GM21360 (cell line): ENCODE data around the gene OCRL.
"Not testable (repeated sequence)": the region's sequence is repeated elsewhere in the genome, so short reads cannot be mapped to it uniquely, and the experiment has no call there.

Experiments
- ATAC-seq: cut with Tn5 transposase; IDR thresholded peaks from one replicate; pipeline ENCODE4 v1.9.1; 2021; ENCODE audit warnings: mild to moderate bottlenecking, moderate library complexity; ENCODE audit not compliant: unreplicated experiment

OCRL gene

GRCh38 chrX:129534816-129535578 lies 5.1 kb upstream of the OCRL start:
- ATAC-seq: no peak

- ATAC-seq: peak; percentile 13
These were observed 694 bp downstream of the OCRL start for GRCh38 chrX:129540722-129541184.

DNA sequence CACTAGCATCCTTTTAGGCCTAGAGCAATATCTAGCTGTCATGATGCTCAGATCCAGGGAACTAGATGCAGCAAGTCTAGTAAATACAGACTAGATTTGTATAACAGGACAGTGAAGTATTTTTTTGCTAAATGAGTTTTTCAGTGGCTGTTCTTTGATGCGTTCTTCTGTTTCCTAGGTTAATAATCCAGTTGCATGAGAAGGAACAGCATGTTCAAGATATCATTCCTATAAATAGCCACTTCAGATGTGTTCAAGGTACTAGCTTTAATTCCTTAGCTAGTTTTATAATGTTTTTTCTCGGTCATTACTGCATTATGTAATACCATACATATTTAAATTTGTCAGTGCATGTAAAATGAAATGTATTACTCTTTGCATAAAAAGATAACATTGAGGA lies 4.7 kb downstream of the OCRL start:
- ATAC-seq: no peak

DNA sequence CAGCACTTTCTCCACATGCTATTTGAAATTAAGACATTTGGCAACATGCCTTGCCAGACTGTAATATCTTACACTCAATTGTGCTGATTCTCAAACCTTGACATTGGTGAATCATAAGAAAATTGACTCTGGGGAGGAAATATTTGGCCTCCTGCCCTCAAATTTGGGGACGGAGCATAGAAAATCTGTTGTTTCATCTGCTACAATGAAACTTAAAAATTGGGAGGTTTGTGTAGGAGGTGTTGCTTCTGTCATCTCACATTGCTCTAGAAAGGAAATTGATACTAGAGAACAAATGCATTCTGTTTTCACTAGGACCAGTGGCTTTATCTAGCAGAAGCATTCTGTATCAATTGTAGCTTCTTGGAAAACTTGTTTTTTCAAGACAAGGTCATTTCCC lies 5.3 kb downstream of the OCRL start:
- no peak for ATAC-seq

GRCh38 chrX:129549124-129549523 lies 9.1 kb downstream of the OCRL start:
- no peak for ATAC-seq

GRCh38 chrX:129553619-129554288 lies 13.7 kb downstream of the OCRL start:
- ATAC-seq: peak; percentile 96

DNA sequence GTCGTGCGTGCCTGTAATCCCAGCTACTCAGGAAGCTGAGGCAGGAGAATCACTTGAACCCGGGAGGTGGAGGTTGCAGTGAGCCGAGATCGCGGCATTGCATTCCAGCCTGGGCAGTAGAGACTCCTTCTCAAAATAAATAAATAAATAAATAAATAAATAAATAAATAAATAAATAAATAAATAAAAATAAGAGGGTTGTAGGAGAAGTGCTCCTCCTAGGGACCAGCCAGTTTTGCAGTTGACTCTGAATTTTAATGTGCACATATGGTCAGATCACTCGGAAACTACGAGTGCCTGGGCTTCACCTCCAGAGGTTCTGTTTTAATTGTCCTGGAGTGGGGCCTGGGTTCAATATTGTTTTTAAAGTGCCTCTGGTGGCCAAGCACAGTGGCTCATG lies 14.8 kb downstream of the OCRL start:
- not testable (repeated sequence) for ATAC-seq

DNA sequence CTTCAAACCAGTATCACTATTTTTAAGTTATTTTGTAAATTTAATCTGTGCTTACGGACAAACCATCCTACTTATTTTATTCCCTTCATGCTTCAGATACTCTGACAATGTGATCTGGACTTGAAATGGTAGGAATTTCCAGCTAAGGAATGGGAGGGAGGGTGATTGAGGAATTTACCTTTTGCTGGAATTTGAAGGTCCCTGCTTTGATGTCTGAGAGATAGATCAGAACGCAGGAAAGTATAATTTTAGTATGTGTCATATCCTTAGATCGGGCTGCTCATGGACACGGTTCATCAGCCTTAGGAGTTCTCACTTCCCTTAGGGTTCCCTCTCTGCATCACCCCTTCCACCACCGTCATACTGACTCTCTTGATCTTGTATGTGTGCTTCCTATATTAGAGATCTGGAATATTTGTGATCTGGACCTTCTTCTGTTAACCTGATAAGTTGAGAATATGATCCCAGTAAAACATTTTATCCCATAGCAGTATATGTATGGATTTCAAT lies 16.8 kb downstream of the OCRL start:
- ATAC-seq: no peak

GRCh38 chrX:129557844-129558480 lies 17.9 kb downstream of the OCRL start:
- ATAC-seq: no peak

GRCh38 chrX:129559783-129560182 lies 19.7 kb downstream of the OCRL start:
- ATAC-seq: no peak

DNA sequence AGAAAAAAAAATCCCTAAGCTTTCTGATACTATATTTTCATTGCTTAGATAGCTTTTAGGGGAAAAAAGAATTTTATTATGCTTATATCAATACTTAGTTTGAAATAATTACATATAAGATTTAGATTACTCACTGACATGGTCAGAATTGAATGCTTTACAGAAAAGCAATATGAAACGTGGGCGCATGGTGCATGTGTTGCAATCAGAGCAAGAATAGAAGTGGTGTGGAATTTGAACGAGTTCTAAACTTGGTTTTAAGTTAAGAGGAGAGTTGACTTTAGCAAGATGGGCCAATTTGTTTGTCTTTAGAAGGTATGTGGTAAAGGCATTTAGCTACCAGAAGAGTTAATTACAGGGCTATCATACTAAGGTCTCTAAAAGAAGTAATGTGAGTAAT lies 21.4 kb downstream of the OCRL start:
- ATAC-seq: no peak

DNA sequence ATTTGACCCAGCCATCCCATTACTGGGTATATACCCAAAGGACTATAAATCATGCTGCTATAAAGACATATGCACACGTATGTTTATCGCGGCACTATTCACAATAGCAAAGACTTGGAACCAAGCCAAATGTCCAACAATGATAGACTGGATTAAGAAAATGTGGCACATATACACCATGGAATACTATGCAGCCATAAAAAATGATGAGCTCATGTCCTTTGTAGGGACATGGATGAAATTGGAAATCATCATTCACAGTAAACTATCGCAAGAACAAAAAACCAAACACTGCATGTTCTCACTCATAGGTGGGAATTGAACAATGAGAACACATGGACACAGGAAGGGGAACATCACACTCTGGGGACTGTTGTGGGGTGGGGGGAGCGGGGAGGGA lies 24.3 kb downstream of the OCRL start:
- not testable (repeated sequence) for ATAC-seq

GRCh38 chrX:129565046-129565650 lies 25.1 kb downstream of the OCRL start:
- no peak for ATAC-seq

DNA sequence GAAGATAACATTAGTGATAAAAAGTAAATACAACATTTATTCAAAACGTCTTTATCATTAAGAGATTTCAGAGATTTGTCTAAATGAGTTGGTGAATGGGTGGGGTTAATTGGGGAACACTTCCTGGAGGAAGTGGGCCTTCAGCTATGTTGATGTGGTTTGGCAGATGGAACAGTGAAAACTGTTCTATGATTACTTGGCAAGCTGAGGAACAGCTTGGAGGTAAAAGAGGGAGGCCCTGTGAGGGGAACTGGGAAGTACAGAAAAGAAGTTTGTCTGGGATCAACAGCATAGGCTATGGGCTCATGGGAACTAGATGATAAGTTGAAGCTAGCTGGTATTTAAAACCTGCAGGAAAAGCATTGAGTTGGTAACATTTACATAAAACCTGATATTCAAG lies 26.0 kb downstream of the OCRL start:
- ATAC-seq: no peak

- ATAC-seq: no peak
These were observed 28.3 kb downstream of the OCRL start for GRCh38 chrX:129568349-129568748.

GRCh38 chrX:129572422-129572821 lies 32.4 kb downstream of the OCRL start:
- no peak for ATAC-seq

DNA sequence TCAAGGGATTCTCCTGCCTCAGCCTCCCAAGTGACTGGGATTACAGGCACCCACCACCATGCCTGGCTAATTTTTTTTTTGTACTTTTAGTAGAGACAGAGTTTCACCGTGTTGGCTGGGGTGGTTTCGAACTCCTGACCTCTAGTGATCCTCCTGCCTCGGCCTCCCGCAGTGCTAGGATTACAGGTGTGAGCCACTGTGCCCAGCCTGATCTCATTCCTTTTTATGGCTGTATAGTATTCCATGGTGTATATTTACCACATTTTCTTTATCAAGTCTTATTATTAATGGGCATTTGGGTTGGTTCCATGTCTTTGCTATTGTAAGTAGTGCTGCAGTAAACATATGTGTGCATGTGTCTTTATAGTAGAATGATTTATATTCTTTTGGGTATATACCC lies 33.6 kb downstream of the OCRL start:
- not testable (repeated sequence) for ATAC-seq

GRCh38 chrX:129574214-129574613 lies 34.2 kb downstream of the OCRL start:
- no peak for ATAC-seq

- ATAC-seq: no peak
These were observed 36.5 kb downstream of the OCRL start for GRCh38 chrX:129576539-129576938.

DNA sequence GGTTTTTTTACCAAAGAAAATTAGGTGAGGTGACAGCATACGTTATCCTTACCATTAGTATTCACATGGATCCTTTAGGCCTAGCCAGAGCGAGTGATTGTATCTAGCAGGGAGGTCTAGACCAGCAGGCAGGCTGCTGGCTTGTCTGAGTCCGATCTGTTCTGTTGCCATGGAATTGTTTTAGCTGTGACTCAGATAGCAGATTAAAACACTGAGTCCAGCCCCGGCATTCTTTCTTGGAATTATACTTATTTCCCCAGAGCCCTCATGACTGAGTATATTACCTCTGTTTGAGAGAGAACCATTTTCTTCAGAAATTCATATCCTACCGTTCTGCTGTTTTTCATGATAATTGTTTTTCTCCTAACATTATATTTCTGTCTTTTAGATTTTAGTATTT lies 37.4 kb downstream of the OCRL start:
- no peak for ATAC-seq

DNA sequence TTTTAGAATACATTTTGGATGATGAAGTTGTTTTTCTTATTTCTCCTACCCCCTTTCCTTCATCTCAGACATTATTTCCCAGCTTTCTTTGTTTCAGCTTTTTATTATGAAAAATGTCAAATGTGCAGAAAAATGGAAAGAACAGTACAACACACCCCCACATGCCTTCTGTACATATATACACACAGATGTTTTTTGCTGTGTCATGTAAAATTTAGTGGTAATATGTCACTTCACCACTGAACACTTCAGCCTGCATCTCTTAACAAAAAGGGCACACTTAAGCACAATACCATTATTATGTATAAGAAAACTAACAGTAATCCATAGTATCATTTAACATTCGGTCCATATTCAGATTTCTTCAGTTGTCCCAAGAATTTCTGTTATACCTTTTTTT lies 37.8 kb downstream of the OCRL start:
- no peak for ATAC-seq
